NCI-H1694 treated with DMSO at 0.1 percent for 48 hours (cell line): ENCODE results near the gene ZNF384.

Source experiments
- DNase-seq: peaks from one replicate; lab custom pipeline; 2025; lab: John Stamatoyannopoulos, UW

The ZNF384 gene

GRCh38 chr12:6653987-6654386 lies 35.2 kb downstream of the ZNF384 start:
- no peak for DNase-seq

DNA sequence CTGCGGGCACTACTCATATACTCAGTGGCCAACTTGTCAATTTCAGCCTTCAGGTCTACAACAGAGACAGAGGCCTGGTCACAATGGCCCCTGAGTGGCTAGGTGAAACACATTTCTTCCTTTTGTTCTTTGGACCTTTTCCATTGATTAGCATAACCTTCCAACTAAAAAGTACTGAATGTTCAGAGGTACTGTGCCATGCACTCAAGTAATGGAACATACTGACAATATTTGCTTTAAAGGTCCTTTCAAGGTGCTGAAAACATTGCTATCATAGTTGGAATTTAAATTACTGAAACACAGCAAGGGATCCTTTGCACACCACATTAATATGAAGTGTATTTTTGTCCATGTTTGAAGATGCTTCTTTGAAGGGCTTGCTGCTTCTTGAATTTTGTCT lies 35.8 kb downstream of the ZNF384 start:
- no peak for DNase-seq

- no peak for DNase-seq
These were observed 36.8 kb downstream of the ZNF384 start for GRCh38 chr12:6652391-6652790.

- DNase-seq, result no peak
These were observed 38.3 kb downstream of the ZNF384 start for GRCh38 chr12:6650832-6651231.

- DNase-seq, result no peak
These were observed 42.0 kb downstream of the ZNF384 start, which contains the start of gene ACRBP for GRCh38 chr12:6647083-6647604. Gene ACRBP, minus strand, starts transcription at chr12:6647432. Its CDS starts 66 bp downstream, at chr12:6647366.

GRCh38 chr12:6646276-6647082 lies 42.7 kb downstream of the ZNF384 start:
- no peak for DNase-seq

DNA sequence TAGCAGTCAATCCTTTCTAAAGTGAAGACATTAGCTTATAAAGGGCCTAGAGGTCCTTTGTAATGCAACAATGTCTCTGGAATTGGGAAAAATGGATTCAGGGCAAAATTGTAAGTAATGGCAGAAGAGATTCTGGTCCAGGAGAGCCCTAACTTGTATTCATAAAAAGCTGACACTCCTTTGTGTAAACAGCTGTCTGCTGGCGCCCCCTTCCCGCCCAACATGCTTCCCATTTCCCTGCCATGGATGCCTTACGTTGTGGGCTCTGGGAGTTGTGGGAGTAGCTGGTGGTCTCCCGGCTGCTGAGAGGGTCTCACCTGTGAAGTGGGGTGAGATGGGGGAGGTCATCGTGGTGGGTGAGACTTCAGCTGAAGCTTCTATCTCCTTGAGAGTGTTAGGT lies 44.3 kb downstream of the ZNF384 start:
- no peak for DNase-seq

GRCh38 chr12:6644257-6644596 lies 44.9 kb downstream of the ZNF384 start:
- no peak for DNase-seq

DNA sequence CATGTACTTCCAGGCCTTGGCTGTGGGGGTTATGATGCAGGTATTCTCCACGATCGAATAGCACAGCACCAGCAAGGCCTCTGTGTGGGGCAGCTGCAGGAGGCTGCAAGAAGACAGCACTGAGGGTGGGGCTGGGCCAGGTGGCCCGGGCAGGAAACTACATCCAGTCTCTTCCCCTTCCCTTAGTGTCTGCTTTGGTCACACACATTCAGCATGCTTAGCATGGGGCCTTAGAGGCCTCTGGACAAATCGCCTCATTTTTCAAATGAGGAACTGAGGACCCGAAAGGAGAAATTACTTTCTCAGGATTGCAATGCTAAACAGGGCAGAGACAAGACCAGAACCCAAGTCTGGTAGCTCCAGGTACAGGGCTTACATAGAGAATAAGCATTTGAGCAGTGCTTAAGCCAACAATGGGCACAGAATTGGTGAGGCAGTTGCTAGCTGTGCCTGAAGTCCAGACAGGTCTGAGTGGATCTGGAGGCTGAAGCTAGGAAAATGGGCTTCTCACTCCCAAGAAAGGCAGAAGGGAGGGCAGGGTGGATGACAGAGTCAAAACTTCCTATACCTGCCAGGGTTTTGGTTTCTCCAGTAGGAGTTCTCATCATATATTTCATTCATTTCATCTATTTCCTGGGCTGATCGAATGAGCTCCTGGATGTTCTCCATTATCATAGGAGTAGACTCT lies 45.5 kb downstream of the ZNF384 start:
- DNase-seq, result no peak

DNA sequence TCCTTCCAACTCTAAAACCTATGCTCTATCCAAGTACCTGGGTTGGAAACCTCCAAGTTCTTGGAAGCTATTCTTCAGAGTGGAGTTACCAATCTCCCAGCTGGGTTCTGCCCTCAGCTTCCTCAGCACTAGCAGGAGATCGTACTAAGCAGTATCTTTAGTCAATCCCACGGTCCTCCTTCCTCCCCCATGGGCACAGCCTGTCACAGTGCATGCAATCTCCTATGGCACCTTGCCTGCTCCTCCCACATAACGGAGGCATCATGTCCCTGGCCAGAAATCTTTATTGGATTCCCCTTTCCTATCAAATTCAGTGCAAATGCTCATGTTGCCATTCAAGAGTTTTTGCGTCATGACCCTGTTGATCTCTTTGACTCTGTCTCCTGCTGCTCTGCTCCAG lies 48.0 kb downstream of the ZNF384 start:
- DNase-seq, result no peak

- no peak for DNase-seq
These were observed 48.7 kb downstream of the ZNF384 start for GRCh38 chr12:6640497-6640896.

GRCh38 chr12:6639151-6639801 lies 49.9 kb downstream of the ZNF384 start:
- no peak for DNase-seq

DNA sequence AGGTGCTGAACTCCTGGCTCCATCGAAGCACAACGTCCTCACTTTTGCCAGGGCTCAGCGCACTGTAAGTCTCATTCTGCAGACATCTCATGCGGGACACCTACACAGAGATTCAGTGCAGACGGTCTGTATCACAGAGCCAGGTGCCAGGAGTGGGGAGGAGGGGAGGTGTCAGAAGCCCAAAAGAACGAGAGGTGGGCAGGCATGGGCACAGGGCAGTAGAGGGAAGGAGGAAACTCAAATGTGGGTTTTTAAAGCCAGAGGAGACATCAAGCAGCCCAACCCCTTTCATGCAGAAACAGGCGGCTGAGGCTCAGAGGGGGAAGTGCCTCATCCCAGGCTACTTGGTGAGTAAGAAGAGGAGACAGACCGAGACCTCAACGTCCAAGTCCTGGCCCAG lies 50.9 kb downstream of the ZNF384 start:
- DNase-seq, result no peak

DNA sequence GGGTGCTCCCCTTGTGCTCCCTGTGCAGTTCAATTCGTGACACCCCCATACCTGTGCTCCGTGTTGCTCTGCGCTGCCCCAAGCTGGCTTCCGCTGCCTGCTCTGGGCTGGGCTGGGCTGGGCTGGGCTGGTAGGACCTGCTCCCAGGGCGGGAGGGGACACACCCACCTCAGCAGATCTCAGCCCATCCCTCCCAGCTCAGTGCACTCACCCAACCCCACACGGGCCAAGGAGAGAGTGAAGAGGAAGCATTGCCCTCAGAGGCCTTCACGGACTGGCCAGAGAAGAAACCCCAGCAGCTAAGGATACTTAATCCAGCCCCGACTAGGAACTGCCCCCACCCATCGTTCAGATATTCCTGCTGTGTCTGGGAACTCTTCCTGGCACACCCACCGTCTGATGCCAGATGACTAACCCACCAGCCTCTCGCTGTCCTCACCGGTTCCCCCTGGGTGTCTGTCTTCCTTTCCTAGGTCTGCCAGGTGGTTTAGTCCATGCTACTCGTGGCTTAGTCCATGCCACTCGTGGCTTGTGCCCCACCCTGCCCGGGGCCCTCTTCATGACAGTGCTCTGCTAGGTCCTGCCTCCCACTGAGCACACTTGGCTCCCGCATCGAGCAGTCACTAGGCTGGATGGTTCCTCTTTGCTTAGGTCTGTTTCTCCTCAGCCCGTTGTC lies 53.2 kb downstream of the ZNF384 start, which contains the start of gene LPAR5:
Gene LPAR5 (minus strand): TSS at position 104 of the 676 bp plus-strand sequence. CDS start 14,711 bp downstream, outside the sequence.
- DNase-seq, result no peak

DNA sequence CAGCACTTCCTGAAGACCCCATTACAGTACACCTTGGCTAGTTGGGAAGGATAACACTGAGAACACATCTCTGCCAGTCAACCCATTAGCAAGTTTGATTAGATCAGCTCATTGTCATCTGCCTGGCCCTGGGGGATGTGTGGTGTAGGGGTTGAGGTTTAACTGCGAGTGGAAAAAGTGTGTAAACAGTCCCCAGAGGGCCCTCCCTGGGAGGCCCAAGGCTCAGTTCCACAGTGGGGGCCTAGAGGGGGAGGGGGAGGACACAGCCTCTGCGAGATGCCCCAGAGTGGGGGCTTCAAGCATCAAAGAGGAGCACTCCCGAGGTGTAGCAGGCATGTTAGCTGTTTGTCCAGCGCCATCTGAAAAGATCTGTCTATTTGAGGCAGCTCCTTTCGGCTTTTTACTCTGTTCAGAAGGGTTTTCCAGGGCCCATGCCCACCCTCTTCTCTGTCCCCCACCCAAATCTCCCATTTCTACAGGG lies 53.8 kb downstream of the ZNF384 start:
- no peak for DNase-seq

DNA sequence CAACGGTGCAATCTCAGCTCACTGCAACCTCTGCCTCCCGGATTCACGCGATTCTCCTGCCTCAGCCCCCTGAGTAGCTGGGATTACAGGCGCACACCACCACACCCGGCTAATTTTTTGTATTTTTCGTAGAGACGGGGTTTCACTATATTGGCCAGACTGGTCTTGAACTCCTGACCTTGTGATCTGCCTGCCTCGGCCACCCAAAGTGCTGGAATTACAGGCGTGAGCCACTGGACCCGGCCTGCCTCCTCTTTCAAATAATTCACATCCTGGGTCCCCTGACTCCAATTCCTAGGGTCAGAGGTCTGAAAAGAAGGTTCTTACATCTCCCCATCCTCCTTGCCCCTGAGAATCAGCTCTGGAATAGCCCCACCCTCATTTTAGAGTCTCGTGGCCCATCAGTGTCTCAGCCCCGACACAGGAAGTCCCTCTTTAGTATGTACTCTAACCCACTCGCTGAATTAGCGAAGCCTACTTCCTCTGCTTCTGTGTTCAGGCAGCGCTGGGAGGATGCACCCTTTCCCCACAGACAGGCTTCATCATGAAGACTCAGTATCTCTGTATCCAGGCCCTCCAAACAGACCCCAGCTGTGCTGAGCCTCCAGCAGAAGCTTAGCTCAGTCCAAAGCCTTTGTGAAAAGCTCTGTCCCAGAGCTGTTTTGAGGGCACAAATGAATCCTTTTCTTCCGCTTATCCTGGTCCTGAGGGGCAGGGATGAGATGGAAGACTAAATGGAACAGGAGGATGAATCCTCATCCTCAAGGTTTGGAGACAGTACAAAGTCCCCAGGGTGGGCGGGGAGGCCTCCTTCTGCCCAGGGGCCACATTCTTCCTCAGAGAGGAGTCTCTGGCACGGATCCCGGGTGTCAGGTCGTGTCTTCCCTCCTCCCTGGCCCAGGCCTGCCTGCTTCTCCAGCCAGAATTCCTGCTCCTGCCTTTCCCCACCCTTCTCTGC lies 56.9 kb downstream of the ZNF384 start:
- DNase-seq, result peak; percentile 63

DNA sequence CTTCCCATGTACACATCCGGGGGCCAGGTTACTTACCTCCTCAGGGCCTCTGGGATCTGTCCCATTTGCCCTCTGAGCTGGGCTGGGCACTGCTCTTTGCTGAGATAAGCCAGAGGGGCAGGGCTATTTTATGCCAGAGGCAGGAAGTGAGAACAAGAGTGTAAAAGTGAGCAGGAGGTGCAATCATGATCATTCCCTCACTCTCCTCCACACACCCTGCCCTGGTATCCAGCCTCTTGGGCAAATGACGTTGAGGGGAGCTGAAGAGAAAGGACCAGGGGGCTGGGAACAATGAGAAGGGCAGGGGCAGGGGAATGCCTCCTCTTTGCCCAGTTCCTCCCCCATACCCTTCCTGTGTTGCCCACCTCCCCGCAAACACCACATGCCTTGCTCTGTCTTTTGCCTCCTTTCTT lies 57.6 kb downstream of the ZNF384 start:
- no peak for DNase-seq

GRCh38 chr12:6630736-6631135 lies 58.4 kb downstream of the ZNF384 start:
- DNase-seq, result no peak

DNA sequence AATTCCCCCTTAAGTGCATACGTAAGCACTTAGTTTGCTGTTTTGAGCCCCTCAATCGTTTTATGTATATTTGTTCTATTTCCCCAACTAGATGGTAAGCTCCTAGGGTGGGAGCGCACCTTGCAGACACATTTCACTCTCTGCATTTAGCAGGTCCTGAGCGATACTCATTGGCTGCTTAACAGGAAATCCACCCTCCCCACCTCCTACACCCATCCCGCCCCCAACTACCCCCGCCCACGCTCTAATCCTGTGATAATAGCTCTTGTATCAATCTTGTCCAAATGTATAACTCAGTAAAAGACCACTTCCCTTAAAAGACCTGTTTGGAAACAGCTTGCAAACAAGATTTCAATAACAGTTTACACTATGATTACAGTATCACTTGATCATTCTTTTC lies 61.6 kb downstream of the ZNF384 start:
- no peak for DNase-seq

GRCh38 chr12:6626654-6627283 lies 62.4 kb downstream of the ZNF384 start:
- DNase-seq, result no peak
